KOPT-K1 (cell line): Measurements from ENCODE around the gene PCDHGB1.
"Not testable (repeated sequence)": the region's sequence is repeated elsewhere in the genome, so short reads cannot be mapped to it uniquely, and the experiment has no call there.

Experiments used
- H3K27ac ChIP-seq: fragments of 200-600 bp; sonication (generic); 2 replicates; pipeline ENCODE4 v1.5.1; 2016; ENCODE audit warnings: antibody characterized with exemption, mild to moderate bottlenecking, low read depth, low read length; ENCODE audit not compliant: poor library complexity, severe bottlenecking
- H3K36me3 ChIP-seq: fragments of 200-600 bp; sonication (generic); 2 replicates; pipeline ENCODE4 v1.5.1; 2017; ENCODE audit warnings: antibody characterized with exemption, mild to moderate bottlenecking, low read length, moderate library complexity; ENCODE audit not compliant: insufficient read depth
- H3K9me3 ChIP-seq: fragments of 200-600 bp; sonication (generic); 2 replicates; pipeline ENCODE4 v1.5.1; 2017; ENCODE audit warnings: antibody characterized with exemption, low read length, mild to moderate bottlenecking; ENCODE audit not compliant: insufficient read depth, poor library complexity, severe bottlenecking

Gene PCDHGB1

DNA sequence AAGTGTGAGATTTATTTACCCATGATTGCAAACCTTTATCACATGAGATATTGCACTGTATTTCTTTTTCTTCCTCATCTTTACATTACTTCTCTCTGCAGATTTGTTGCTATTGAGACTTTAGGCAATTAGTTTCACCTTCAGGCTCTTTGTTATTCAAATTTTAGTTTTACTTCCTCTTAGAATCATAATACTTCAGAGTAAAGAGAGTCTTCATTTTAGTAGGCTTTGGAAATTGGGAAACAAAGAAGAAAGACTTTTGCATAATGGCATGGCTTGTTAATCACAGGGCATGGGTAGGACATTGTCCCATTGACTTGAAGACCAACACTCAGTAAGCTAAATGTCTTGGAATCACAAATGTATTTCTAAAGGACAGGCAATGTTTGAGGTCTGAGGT, 12.8 kb downstream of the PCDHGB1 start:
- Histone ChIP-seq H3K9me3 (peaks cover 47% of the 10 kb centered on the region), H3K36me3 (no peaks in the 10 kb centered on the region), H3K27ac (no peak overlapping the region)

DNA sequence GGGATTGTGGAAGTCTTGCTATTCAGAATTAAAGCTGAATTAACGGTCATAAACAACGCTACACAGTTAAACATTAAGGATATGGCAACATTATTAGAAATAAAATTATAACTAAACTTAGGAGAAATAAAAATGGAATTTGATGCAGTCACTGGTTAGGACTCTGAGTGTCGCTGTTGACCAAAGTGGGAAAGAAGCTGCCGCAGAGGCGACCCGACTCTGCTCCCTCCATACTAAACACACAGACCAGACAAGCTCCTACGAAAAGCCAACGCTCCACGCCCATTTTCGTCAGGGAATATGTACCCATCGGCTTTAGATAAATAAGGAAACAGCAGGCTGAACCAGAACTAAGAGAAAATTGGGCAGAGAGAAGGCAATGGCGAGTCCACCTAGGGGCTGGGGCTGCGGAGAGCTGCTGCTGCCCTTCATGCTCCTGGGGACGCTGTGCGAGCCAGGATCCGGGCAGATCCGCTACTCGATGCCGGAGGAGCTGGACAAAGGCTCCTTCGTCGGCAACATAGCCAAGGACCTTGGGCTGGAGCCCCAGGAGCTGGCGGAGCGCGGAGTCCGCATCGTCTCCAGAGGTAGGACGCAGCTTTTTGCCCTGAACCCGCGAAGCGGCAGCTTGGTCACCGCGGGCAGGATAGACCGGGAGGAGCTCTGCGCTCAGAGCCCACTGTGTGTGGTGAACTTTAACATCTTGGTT, 14.2 kb downstream of the PCDHGB1 start, which contains the start of gene PCDHGA5:
Gene PCDHGA5 (plus strand): TSS at position 211 of the 709 bp plus-strand sequence. CDS start 169 bp downstream, at position 380.
- peaks cover 47% of the 10 kb centered on the region for H3K9me3 ChIP-seq
- H3K36me3 ChIP-seq = no peaks in the 10 kb centered on the region
- H3K27ac ChIP-seq = no peak within 1 kb of the TSS

DNA sequence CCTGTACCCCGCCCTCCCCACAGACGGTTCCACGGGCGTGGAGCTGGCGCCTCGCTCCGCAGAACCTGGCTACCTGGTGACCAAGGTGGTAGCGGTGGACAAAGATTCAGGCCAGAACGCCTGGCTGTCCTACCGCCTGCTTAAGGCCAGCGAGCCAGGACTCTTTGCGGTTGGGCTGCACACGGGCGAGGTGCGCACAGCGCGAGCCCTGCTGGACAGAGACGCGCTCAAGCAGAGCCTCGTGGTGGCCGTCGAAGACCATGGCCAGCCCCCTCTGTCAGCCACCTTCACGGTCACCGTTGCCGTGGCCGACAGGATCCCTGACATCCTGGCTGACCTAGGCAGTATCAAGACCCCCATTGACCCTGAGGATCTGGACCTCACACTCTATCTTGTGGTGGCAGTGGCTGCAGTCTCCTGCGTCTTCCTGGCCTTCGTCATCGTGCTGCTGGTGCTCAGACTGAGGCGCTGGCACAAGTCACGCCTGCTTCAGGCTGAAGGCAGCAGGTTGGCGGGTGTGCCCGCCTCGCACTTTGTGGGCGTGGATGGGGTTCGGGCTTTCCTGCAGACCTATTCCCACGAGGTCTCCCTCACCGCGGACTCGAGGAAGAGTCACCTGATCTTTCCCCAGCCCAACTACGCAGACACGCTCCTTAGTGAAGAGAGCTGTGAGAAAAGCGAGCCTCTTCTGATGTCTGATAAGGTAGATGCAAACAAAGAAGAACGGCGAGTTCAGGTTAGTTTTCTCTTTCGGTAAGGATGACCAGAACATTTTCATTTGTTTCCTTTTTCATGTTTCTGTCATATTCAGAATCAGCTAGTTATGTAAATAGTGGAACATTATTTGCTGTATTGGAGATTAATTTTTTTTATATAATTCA, 16.4 kb downstream of the PCDHGB1 start:
- no peak overlapping the region for H3K27ac ChIP-seq
- peaks cover 50% of the 10 kb centered on the region for H3K9me3 ChIP-seq
- no peaks in the 10 kb centered on the region for H3K36me3 ChIP-seq

DNA sequence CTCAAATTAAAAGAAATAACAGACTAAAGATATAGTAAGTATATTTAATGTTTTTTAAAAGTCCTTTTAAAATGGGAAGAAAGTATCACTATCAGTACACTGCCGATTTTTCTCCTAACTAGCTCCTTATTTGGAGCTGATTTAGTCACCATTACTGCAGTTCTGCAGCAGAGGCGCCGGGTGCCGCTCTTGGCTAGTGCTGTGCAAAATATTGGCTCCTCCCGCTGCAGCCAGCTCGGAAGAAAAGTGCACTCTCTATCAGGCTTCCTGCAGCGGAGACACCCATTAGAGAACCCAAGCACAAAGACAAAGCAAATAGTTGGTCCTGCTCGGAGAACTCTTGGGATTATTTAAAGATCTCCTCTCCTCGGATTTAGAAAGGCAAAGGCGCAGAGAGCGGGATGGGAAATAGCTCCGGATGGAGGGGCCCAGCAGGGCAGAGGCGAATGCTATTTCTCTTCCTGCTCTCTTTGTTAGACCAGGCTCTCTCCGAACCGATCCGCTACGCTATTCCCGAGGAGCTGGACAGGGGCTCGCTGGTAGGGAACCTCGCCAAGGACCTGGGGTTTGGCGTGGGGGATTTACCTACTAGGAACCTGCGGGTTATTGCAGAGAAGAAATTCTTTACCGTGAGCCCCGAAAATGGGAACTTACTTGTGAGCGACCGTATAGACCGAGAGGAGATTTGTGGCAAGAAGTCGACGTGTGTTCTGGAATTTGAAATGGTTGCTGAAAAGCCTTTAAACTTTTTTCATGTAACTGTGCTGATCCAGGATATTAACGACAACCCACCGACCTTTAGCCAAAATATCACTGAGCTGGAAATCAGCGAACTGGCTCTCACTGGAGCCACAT, 20.3 kb downstream of the PCDHGB1 start, which contains the start of gene PCDHGB3:
Gene PCDHGB3 (plus strand): TSS at position 249 of the 855 bp plus-strand sequence. CDS start 153 bp downstream, at position 402.
- Histone ChIP-seq H3K9me3 (peaks cover 39% of the 10 kb centered on the region), H3K27ac (no peak within 1 kb of the TSS), H3K36me3 (no peaks in the 10 kb centered on the region)

DNA sequence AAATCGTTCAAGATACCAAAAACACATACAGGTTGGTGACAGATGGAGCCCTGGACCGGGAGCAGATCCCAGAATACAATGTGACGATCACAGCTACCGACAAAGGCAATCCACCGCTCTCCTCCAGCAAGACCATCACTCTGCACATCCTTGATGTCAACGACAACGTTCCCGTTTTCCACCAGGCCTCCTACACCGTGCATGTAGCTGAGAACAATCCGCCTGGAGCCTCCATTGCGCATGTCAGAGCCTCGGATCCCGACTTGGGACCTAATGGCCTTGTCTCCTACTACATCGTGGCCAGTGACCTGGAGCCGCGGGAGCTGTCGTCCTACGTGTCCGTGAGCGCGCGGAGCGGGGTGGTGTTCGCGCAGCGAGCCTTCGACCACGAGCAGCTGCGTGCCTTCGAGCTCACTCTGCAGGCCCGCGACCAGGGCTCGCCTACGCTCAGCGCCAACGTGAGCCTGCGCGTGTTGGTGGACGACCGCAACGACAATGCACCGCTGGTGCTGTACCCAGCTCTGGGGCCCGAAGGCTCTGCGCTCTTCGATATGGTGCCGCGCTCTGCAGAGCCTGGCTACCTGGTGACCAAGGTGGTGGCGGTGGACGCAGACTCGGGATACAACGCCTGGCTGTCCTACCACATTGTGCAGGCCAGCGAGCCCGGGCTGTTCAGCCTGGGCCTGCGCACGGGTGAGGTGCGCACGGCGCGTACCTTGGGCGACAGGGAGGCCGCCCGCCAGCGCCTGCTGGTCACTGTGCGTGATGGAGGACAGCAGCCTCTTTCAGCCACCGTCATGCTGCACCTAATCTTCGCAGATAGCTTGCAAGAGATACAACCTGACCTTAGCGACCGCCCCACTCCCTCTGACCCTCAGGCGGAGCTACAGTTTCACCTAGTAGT, 21.9 kb downstream of the PCDHGB1 start:
- Histone ChIP-seq H3K9me3 (peaks cover 36% of the 10 kb centered on the region), H3K36me3 (no peaks in the 10 kb centered on the region), H3K27ac (no peak overlapping the region)

DNA sequence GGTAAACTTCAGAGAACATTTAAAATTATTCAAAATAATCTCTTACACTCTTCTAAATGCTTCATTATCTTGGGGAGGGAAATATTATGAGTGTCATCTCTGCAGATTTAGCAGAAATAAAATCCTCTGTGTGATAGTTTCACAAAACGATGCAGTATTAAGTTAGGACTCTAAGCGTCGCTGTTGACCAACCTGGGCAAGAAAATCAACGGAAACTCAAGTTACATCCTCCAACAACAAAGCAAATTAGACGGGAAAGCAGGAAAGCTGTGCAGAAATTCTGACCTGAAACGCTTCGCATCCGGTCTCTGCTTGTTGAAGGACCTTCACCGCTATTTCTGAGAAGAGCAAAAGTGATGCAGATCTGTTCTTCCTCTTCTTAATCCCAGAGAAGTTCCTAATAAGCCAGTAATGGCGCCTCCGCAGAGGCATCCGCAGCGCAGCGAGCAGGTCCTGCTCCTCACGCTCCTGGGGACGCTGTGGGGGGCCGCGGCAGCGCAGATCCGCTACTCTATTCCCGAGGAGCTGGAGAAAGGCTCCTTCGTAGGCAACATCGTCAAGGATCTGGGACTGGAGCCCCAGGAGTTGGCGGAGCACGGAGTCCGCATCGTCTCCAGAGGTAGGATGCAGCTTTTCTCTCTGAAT, 23.9 kb downstream of the PCDHGB1 start, which contains the start of gene PCDHGA6:
Gene PCDHGA6 (plus strand): TSS at position 219 of the 645 bp plus-strand sequence. CDS start 193 bp downstream, at position 412.
- Histone ChIP-seq H3K9me3 (peaks cover 36% of the 10 kb centered on the region), H3K27ac (no peak within 1 kb of the TSS), H3K36me3 (no peaks in the 10 kb centered on the region)

DNA sequence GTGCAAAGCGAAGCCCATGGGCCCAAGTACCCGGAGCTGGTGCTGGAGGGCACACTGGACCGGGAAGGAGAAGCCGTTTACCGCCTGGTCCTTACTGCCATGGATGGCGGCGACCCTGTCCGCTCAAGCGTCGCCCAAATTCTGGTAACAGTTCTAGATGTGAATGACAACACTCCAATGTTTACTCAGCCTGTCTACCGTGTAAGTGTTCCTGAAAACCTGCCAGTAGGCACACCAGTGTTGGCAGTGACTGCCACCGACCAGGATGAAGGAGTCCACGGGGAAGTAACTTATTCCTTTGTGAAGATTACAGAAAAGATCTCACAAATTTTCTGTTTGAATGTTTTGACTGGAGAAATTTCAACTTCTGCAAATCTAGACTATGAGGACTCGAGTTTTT, 24.7 kb downstream of the PCDHGB1 start:
- H3K36me3 ChIP-seq = no peaks in the 10 kb centered on the region
- no peak overlapping the region for H3K27ac ChIP-seq
- peaks cover 36% of the 10 kb centered on the region for H3K9me3 ChIP-seq

DNA sequence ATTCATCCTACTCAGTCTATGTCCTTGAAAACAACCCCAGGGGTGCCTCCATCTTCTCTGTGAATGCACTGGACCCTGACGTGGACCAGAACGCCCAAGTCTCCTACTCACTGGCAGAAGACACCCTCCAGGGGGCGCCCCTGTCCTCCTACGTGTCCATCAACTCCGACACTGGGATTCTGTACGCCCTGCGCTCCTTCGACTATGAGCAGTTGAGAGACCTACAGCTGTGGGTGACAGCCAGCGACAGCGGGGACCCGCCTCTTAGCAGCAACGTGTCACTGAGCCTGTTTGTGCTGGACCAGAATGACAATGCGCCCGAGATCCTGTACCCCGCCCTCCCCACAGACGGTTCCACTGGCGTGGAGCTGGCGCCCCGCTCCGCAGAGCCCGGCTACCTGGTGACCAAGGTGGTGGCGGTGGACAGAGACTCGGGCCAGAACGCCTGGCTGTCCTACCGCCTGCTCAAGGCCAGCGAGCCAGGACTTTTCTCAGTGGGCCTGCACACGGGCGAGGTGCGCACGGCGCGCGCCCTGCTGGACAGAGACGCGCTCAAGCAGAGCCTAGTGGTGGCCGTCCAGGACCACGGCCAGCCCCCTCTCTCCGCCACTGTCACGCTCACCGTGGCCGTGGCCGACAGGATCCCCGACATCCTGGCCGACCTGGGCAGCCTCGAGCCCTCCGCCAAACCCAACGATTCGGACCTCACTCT, 25.7 kb downstream of the PCDHGB1 start:
- H3K9me3 ChIP-seq = peaks cover 30% of the 10 kb centered on the region
- H3K27ac ChIP-seq, H3K36me3 ChIP-seq: not testable (repeated sequence)

DNA sequence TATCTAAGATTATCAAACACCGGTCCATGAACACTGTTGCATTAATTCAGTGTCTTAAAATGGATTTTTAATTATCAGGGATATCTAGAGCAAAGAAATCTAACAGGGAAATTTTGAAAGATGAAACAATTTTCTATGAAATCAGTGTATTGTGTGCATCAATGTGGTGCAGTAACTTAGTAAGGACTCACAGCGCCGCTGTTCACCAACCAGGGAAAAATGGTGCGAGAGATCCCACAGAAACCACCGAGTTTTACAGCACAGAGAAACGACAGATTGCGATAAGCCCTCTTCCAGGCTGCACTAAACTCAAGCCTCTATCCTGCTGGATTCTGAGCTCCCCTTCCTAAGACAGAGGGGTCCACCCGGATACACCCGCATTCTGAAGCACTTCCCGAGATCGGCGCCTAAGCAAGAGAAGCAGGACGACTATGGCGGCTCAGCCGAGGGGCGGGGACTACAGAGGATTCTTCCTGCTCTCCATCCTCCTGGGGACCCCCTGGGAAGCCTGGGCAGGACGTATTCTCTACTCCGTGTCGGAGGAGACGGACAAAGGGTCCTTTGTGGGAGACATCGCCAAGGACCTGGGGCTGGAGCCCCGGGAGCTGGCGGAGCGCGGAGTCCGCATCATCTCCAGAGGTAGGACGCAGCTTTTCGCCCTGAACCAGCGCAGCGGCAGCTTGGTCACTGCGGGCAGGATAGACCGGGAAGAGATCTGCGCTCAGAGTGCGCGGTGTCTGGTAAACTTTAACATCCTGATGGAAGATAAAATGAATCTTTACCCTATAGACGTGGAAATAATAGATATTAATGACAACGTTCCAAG, 32.8 kb downstream of the PCDHGB1 start, which contains the start of gene PCDHGA7:
Gene PCDHGA7 (plus strand): TSS at position 274 of the 826 bp plus-strand sequence. CDS start 158 bp downstream, at position 432.
- H3K27ac ChIP-seq = no peak within 1 kb of the TSS
- peaks cover 29% of the 10 kb centered on the region for H3K9me3 ChIP-seq
- no peaks in the 10 kb centered on the region for H3K36me3 ChIP-seq

DNA sequence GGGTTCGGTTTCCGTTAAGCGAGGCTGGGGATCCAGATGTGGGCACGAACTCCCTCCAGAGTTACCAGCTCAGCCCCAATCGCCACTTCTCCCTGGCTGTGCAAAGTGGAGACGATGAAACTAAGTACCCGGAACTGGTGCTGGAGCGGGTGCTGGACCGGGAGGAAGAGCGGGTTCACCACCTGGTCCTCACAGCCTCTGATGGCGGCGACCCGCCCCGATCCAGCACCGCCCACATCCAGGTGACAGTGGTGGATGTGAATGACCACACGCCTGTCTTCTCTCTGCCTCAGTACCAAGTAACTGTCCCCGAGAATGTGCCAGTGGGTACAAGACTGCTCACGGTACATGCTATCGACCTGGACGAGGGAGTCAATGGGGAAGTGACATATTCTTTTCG, 33.4 kb downstream of the PCDHGB1 start:
- no peak overlapping the region for H3K27ac ChIP-seq
- peaks cover 29% of the 10 kb centered on the region for H3K9me3 ChIP-seq
- no peaks in the 10 kb centered on the region for H3K36me3 ChIP-seq

DNA sequence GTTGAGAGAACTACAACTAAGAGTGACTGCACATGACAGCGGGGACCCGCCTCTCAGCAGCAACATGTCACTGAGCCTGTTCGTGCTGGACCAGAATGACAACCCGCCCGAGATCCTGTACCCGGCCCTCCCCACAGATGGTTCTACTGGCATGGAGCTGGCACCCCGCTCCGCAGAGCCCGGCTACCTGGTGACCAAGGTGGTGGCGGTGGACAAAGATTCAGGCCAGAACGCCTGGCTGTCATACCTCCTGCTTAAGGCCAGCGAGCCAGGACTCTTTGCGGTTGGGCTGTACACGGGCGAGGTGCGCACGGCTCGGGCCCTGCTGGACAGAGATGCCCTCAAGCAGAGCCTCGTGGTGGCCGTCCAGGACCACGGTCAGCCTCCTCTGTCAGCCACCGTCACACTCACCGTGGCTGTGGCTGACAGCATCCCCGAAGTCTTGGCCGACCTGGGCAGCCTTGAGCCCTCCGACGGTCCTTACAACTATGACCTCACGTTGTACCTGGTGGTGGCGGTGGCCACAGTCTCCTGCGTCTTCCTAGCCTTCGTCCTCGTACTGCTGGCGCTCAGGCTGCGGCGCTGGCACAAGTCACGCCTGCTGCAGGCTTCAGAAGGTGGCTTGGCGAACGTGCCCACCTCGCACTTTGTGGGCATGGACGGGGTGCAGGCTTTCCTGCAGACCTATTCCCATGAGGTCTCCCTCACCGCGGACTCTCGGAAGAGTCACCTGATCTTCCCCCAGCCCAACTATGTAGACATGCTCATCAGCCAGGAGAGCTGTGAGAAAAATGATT, 34.8 kb downstream of the PCDHGB1 start:
- Histone ChIP-seq H3K36me3 (no peaks in the 10 kb centered on the region), H3K9me3 (peaks cover 29% of the 10 kb centered on the region), H3K27ac (no peak overlapping the region)
